Measurements from ENCODE around the gene EIF4A3.
"Not testable (repeated sequence)": the region's sequence is repeated elsewhere in the genome, so short reads cannot be mapped to it uniquely, and the experiment has no call there.

The EIF4A3 gene

GRCh38 chr17:80169784-80170500 lies 23.0 kb upstream of the EIF4A3 start, which contains the start of gene CARD14:
TSS of gene CARD14 (plus strand) at chr17:80170030. CDS start at chr17:80181439, 11,409 bp downstream.
- no peak for DNase-seq

DNA sequence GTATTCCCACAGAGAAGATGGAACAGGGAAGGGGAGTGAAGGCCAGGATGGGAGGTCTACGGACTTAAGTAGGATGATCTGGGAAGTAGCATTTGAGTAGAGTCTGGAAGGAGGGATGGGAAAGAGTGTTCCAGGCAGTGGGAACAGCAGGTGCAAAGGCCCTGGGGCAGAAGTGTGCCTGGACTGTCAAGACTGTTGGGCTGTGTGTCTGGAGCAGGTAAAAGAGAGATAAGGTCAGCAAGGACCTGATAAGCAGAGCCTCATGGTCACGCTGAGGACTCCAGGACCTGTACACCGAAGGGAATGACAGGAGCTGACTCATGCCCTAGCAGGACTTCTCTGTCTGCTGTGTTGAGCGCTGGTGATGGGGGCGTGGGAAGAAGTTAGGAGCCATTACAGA lies 22.2 kb upstream of the EIF4A3 start:
- no peak for DNase-seq

DNA sequence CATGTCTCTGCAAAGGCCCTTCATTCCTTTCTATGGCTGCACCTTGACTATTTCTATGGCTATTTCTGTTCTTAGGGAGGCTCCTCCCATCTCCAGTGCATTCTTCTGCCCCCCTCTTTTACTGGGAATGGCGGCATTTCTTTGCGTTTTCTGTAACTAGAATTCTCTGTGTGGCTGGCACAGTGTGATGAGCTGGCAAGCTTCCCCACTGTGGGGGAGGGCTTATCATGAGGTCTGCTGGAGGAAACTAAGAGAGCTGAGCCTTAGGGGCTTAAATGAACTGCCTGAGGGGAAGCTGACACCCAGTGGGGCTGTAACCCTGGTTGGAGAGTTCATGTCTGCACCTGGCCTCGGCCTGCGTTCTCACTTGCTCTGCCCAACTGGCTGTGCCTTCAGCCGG lies 21.4 kb upstream of the EIF4A3 start:
- no peak for DNase-seq

- no peak for DNase-seq
These were observed 19.5 kb upstream of the EIF4A3 start for GRCh38 chr17:80166446-80166845.

DNA sequence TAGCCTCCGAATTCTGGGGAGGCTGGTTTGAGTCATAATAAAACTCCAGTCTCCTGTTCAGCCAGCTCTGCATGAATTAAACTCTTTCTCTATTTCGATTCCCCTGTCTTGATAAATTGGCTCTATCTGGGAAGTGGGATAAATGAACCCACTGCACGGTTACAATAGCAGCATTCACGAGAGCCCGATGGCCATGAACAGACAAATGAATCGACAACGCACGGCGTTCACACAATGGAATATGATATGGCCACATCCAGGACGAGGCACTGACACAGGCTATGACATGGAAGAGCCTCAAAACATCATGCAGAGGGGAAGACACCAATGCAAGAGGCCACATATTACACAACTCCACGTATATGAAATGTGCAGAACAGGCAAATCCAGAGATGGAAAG lies 17.3 kb upstream of the EIF4A3 start:
- DNase-seq, result no peak

GRCh38 chr17:80163336-80163735 lies 16.4 kb upstream of the EIF4A3 start:
- no peak for DNase-seq

- no peak for DNase-seq
These were observed 13.6 kb upstream of the EIF4A3 start for GRCh38 chr17:80160536-80160935.

DNA sequence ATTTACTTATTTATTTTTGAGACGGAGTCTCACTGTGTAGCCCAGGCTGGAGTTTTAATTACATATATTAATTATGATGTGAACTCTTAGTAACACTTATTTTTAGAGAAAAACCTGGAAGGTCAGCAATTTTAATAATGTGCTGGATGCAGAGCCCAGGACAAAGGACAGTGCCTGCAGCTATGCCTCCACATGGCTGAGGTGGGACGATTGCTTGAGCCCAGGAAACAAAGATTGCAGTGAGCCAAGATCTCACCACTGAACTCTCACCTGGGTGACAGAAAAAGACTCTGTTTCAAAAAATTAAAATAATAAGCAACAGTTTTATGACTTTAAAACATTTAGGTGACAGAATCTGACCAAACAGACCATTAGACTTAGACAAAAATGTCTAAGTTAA lies 11.9 kb upstream of the EIF4A3 start:
- no peak for DNase-seq

DNA sequence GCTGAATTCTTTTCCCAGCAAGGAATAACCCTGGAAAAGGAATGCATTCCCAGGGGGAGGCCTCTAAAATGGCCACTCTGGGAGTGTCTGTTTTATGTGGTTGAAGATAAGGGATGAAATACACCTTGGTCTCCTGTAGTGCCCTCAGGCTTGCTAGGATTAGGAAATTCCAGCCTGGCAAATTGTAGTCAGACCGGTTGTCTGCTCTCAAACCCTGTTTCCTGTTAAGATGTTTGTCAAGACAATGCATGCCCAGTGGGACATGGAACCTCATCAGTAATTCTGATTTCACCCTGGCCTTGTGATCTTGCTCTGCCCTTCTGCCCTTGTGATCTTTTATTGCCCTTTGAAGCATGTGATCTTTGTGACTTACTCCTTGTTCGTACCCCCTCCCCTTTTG lies 8.7 kb upstream of the EIF4A3 start:
- not testable (repeated sequence) for DNase-seq

DNA sequence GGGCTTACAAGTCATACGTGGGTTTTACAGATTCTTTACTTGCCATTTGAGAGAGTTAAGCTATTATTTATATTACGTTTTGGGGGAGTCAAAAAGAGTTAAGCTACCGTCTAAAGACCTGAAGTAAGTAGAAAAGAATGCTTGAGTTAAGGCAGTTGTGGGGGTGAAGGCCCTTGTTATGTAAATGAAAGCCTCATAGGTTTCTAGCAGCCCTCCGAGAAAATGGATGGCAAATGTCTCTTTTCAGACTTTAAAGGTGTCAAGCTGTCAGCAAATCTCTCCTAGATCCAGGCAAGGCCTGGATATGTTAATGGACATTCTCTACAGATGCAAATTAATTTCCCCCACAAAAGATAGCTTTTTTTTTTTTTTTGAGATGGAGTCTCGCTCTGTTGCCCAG lies 7.2 kb upstream of the EIF4A3 start:
- DNase-seq, result no peak

DNA sequence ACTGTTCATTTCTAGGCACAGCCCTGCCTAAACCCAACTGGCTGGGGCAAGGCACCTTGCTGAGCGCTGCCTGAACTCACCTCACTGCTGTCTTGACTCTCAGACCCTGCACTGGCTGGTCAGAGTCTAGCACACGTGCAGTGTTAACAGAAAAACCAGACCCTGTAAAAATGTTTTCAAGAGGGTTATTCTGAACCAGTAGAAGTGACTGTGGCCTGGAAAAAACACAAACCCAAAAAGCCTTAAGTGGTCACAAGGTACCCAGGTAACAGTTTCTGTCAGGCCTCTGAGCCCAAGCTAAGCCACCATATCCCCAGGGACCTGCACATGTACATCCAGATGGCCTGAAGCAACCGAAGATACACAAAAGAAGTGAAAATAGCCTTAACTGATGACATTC lies 6.1 kb upstream of the EIF4A3 start:
- no peak for DNase-seq

- no peak for DNase-seq
These were observed 5.3 kb upstream of the EIF4A3 start for GRCh38 chr17:80152081-80152702.

DNA sequence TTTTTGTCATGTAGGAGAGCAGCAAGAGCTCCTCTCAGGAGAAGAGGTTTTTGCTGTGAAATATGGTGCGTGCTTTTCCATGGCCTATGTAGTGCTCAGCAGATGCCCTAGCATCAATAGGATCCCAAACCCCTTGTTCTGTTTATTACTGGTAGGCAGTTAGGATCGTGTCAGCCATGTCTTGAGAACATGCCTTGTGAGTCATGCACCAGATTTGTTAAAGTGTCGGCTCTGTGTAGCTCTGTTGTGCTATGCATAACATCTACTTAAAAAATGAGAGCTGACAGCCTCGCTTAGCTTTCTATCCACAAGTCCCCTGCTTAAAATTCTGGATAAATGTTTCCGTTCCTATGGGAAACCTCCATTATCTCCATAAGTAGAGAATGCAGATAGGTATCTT lies 4.4 kb upstream of the EIF4A3 start:
- no peak for DNase-seq

GRCh38 chr17:80146121-80147034 lies 550 bp downstream of the EIF4A3 start:
- no peak for DNase-seq

DNA sequence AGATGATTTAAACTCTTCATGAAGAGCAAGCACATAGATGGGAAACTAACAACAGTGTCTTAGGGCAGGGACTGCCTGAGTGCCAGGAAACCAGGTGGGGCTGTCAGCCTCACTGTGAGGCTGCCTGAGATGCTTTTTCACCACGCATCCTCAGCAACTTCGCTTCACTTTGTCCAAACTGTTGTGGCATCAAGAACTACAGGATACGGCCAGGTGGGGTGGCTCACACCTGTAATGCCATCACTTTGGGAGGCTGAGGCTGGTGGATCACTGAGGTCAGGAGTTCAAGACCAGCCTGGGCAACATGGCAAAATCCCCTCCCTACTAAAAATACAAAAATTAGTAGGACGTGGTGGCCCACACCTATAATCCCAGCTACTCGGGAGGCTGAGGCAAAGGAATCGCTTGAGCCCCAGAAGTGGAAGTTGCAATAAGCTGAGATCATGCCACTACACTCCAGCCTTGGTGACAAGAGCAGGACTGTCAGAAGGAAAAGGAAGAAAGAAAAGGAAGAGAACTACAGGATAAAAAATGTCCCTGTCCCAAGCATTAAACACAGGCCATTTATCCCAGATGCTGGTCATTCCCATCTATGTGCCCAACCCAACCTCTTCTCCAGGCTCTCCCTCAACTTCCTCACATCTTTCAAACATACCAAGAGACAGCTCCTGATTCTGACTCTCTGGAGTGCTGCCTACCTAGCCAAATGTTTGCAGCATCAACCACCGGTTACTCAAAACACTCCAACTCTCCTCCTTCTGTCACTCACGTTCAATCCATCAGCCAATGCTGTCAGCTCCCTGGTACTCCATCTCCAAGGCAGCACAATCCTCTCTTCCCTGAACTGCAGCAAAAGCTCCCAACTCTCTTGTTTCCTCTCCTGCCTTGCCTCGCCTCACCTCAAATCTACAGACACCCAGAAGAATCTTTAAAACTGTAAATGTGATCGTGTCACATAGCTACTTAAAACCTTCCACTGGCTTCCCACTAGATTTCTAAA lies 1.6 kb downstream of the EIF4A3 start:
- no peak for DNase-seq

GRCh38 chr17:80142929-80143328 lies 4.0 kb downstream of the EIF4A3 start:
- DNase-seq, result no peak

- no peak for DNase-seq
These were observed 5.3 kb downstream of the EIF4A3 start for GRCh38 chr17:80141463-80142165.

GRCh38 chr17:80138856-80139426 lies 8.0 kb downstream of the EIF4A3 start:
- no peak for DNase-seq

GRCh38 chr17:80137131-80137530 lies 9.8 kb downstream of the EIF4A3 start:
- no peak for DNase-seq

DNA sequence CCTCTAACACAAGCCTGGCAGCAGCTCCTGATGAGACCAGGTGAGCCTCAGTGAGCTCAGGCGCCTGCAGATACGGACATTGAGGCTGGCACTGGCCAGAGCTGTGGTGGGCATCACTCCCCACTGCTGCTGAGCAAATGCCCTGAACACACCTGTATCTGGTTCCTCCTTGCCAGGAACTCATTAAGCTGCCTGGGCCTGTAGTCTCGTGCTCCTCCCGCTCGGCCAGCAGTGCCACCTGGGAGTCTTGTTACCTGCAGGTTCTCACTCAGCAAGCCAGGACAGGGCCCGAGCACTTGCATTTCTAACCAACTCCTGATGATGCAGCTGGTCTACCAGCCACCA lies 13.3 kb downstream of the EIF4A3 start:
- no peak for DNase-seq

GRCh38 chr17:80132906-80133625 lies 13.9 kb downstream of the EIF4A3 start:
- no peak for DNase-seq

Measured in stimulated activated CD4-positive, alpha-beta T cell treated with anti-CD3 and anti-CD28 coated beads, Interleukin-2, amount 100 ng/mL, for 48 hours (primary cell).